ENCODE data around the gene FBN2.

GRCh38 chr5:128353441-128354107 lies 184.5 kb downstream of the FBN2 start:
- TF ChIP-seq CTCF (conservative IDR thresholded peaks at IDR 0.05 in 1 of 2, IDR thresholded peaks at IDR 0.05 in 1 of 2; ENCODE audit: low read depth in 1 of 2, low read length in 2 of 2) (no peak), EZH2 (IDR thresholded peaks at IDR 0.05; ENCODE audit: low read length, missing control alignments) (no peak)

Data from fibroblast of lung (primary cell).